A673 (cell line): Measurements from ENCODE around the gene CENPA. TPM values are rescaled to one million over a fixed set of nuclear protein-coding genes. Genes with fewer than 3 reads are reported as not detected.

Source experiments
- Bru-seq: library from RNA; stranded (reverse); fragments of 400-500 nt; gene quantifications from one replicate; lab custom pipeline; 2021; lab: Mats Ljungman, UMichigan
- BruChase-seq, 2 experiments: library from RNA; stranded (reverse); fragments of 400-500 nt; gene quantifications; one replicate each; lab custom pipeline; 2021; lab: Mats Ljungman, UMichigan
- BruUV-seq: library from RNA; stranded (reverse); fragments of 400-500 nt; replicated peaks from 2 replicates; lab custom pipeline; 2021; lab: Mats Ljungman, UMichigan
- CTCF ChIA-PET: fragments of 300-600 bp; sonication (Branson Sonifier 250); formaldehyde crosslinking; loops from one replicate; lab custom pipeline; 2022; ENCODE audit warnings: antibody characterized with exemption; lab: Charles Lee
- POLR2A ChIA-PET: fragments of 300-600 bp; sonication (Branson Sonifier 250); formaldehyde crosslinking; loops from one replicate; lab custom pipeline; 2022; ENCODE audit warnings: antibody characterized with exemption; ENCODE audit not compliant: low non-redundant PET; lab: Charles Lee
- DNase-seq: peaks from one replicate; pipeline ENCODE4 v3.0.0-alpha.2; 2015; ENCODE audit warnings: low spot score
- H3K27ac ChIP-seq: fragments of 200-600 bp; sonication (generic); 2 replicates; pipeline ENCODE4 v1.5.1; 2016; ENCODE audit warnings: mixed run types, low read depth, mild to moderate bottlenecking, mixed read lengths, antibody characterized with exemption, low read length; ENCODE audit not compliant: poor library complexity, severe bottlenecking
- H3K27me3 ChIP-seq: fragments of 200-600 bp; sonication (generic); replicated peaks from 2 replicates; pipeline ENCODE4 v1.6.1; 2017; ENCODE audit warnings: mixed run types, low read depth, mild to moderate bottlenecking, mixed read lengths, antibody characterized with exemption, low read length; ENCODE audit not compliant: insufficient read depth, poor library complexity
- H3K36me3 ChIP-seq: fragments of 200-600 bp; sonication (generic); 2 replicates; pipeline ENCODE4 v1.6.1; 2016; ENCODE audit warnings: mixed run types, mild to moderate bottlenecking, mixed read lengths, antibody characterized with exemption, low read length; ENCODE audit not compliant: insufficient read depth, poor library complexity, severe bottlenecking
- H3K4me1 ChIP-seq: fragments of 200-600 bp; sonication (generic); 2 replicates; pipeline ENCODE4 v1.6.1; 2017; ENCODE audit warnings: mixed run types, mild to moderate bottlenecking, mixed read lengths, antibody characterized with exemption, low read length; ENCODE audit not compliant: insufficient read depth, poor library complexity, severe bottlenecking
- H3K4me3 ChIP-seq: fragments of 200-600 bp; sonication (generic); 2 replicates; pipeline ENCODE4 v1.5.1; 2016; ENCODE audit warnings: low read depth, mixed run types, mild to moderate bottlenecking, mixed read lengths, low read length; ENCODE audit not compliant: poor library complexity, severe bottlenecking
- H3K9me3 ChIP-seq: fragments of 200-600 bp; sonication (generic); 2 replicates; pipeline ENCODE4 v1.6.1; 2016; ENCODE audit warnings: mixed run types, low read depth, mild to moderate bottlenecking, mixed read lengths, antibody characterized with exemption, low read length; ENCODE audit not compliant: poor library complexity, severe bottlenecking
- CTCF ChIP-seq: fragments of 300-800, 200-600 bp; sonication (generic); conservative IDR thresholded peaks from 2 replicates; pipeline ENCODE4 v1.5.1; 2017; ENCODE audit warnings: low read depth, mild to moderate bottlenecking, antibody characterized with exemption, low read length, moderate library complexity, mixed read lengths
- EZH2 ChIP-seq: fragments of 200-600 bp; sonication (generic); IDR thresholded peaks from 2 replicates; pipeline ENCODE4 v1.6.1; 2017; ENCODE audit warnings: borderline replicate concordance, low read depth, mild to moderate bottlenecking, mixed read lengths, antibody characterized with exemption, low read length; ENCODE audit not compliant: poor library complexity, severe bottlenecking
- intact Hi-C: fragments of 100-400 bp; cut with micrococcal nuclease; formaldehyde crosslinking; loops from one replicate; pipeline ENCODE4 v1.10.0; 2022; ENCODE audit not compliant: unreplicated experiment
- long read RNA-seq: library from polyadenylated mRNA; stranded (forward); transcript quantifications from one replicate; pipeline ENCODE4 v2.0.0, GENCODE V29; 2022
- total RNA-seq: library from RNA; stranded (reverse); gene quantifications from 2 replicates; pipeline ENCODE4 v1.2.3, GENCODE V29; 2021

The CENPA gene
- 59.2 and 66.3 TPM in 2 replicates for total RNA-seq
- percentile 89 among the genes with signal in this experiment for Bru-seq, nascent RNA
- BruChase-seq, experiment 1, labeled RNA remaining after a 2-hour chase, result percentile 90 among the genes with signal in this experiment
- BruChase-seq, experiment 2, labeled RNA remaining after a 6-hour chase, result percentile 88 among the genes with signal in this experiment
- long read RNA-seq, transcript CENPA-204 (6 exons, 745 nt), result minor isoform, 8 of 192 reads
- long read RNA-seq, transcript CENPA-201 (4 exons, 1,299 nt), result minor isoform, 8 of 192 reads
- long read RNA-seq, transcript CENPA-202 (5 exons, 1,452 nt), result major isoform, 154 of 192 reads
- long read RNA-seq, partial matches to known transcripts, result 2 of 192 reads
- long read RNA-seq, other reads (novel, unspliced or antisense), result 20 of 192 reads

DNA sequence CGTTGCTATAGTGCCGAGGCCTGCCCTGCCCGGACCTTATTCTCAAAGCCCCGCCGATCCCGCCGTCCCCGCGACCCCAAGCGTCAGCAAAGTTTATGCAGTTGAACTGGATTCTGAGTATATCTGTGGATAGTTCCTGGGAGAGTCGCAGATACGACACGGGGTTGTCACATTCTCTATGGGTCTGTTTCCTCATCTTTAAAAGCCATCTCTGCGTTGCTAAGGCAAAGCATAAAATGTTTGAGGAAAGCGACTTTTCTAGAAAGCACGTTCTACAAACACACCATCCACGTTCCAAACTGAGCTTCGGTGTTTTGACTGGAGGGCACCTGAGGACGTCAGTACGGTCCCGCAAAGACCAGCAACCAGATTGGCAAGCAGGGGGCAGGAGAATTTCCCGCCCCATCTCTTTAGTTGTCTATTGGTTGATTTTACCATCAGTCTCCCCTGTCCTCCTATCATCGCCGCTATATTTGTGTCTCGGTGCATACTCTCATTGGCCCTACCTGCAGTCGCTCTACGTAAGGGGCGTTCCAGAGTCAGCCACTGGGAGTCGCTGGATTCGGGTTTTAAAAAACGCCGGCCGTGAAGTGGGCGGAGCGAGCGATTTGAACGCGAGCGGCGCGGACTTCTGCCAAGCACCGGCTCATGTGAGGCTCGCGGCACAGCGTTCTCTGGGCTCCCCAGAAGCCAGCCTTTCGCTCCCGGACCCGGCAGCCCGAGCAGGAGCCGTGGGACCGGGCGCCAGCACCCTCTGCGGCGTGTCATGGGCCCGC, at the start of gene CENPA:
CENPA (plus strand) TSS at position 626 of the 776 bp plus-strand sequence; CDS start at position 767, 141 bp downstream.
- intact Hi-C loops, result no loop called here
- peak; percentile 100 for DNase-seq
- H3K36me3 ChIP-seq, result peaks cover 27% of the 10 kb centered on the region
- BruUV-seq, result no TSS peak
- ChIA-PET CTCF (interaction anchor here (0.6 to 0.7 kb wide), 2 partner anchors 231 to 463 kb away, joined by 4 read pairs; no protein-coding TSS in a partner anchor), POLR2A (no interaction called here)
- 0 out of 2 replicates have a peak, but pooled peaks have one; percentile 4 for TF ChIP-seq CTCF
- no peak for TF ChIP-seq EZH2
- H3K9me3 ChIP-seq, result peaks cover 1% of the 10 kb centered on the region
- peak within 1 kb of the TSS; percentile 96 for H3K4me3 ChIP-seq
- peaks cover 4% of the 10 kb centered on the region for H3K4me1 ChIP-seq
- H3K27me3 ChIP-seq, result no peaks in the 10 kb centered on the region
- H3K27ac ChIP-seq, result peak within 1 kb of the TSS; percentile 93

DNA sequence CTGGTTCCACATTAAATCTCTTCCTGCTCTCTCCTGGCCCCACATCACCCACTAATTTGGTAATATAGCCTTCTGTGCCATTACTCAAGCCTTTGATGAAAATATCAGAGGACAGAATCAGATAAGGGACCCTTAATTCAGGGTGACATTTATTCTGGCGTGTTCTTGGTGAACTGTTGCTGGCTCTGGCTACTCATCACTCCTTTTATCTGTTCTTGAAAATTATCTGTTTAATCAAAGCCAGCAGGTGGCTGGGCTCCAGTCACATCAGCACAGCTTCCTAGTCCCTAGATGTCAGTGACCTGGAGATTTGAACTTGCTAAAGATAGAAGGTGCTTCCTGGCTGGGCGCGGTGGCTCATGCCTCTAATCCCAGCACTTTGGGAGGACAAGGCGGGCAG, 48.6 kb upstream of the CENPA start:
- Histone ChIP-seq H3K27ac (no peak overlapping the region), H3K4me1 (no peaks in the 10 kb centered on the region), H3K36me3 (no peaks in the 10 kb centered on the region), H3K9me3 (no peaks in the 10 kb centered on the region), H3K4me3 (no peak overlapping the region), H3K27me3 (no peaks in the 10 kb centered on the region)
- ChIA-PET POLR2A (no interaction called here), CTCF (no interaction called here)
- DNase-seq, result no peak
- intact Hi-C loops, result no loop called here
- BruUV-seq, result no TSS peak
- no peak for TF ChIP-seq EZH2

DNA sequence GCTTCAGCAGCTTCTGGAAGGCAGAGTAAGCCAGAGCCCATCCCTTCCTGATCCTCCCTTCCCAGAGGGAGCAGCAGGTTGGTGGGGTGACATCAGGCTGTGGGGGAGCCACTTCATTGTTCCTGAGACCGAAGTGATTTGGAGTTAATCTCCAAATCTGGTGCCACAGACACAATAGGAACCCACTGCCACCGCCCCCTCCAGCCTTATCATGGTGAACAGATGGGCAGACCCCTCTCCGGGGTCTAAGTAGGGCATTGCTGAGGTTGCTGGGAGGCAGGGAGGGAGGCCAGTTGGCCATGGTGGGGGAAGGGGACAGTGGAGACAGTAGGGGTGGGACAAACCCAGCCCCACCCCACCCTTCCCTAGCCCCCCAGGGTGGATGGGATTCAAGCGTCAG, 47.4 kb upstream of the CENPA start:
- no peaks in the 10 kb centered on the region for H3K36me3 ChIP-seq
- intact Hi-C loops, result no loop called here
- H3K4me3 ChIP-seq, result no peak overlapping the region
- no peak for DNase-seq
- H3K27me3 ChIP-seq, result no peaks in the 10 kb centered on the region
- no peak for TF ChIP-seq EZH2
- TF ChIP-seq CTCF, result no peak
- H3K9me3 ChIP-seq, result no peaks in the 10 kb centered on the region
- BruUV-seq, result no TSS peak
- CTCF ChIA-PET, result no interaction called here
- H3K4me1 ChIP-seq, result no peaks in the 10 kb centered on the region
- H3K27ac ChIP-seq, result no peak overlapping the region
- POLR2A ChIA-PET, result no interaction called here
